GM12878 (cell line): ENCODE measurements around the gene SLC12A3. TPM values are rescaled to one million over a fixed set of nuclear protein-coding genes. Genes with fewer than 3 reads are reported as not detected.

Experiments
- ATAC-seq: fragments of 200-7000 bp; cut with Tn5 transposase; 3 replicates; pipeline ENCODE4 v1.9.1; 2020; ENCODE audit warnings: mild to moderate bottlenecking, moderate library complexity
- BruUV-seq: library from RNA; stranded (reverse); fragments of 400-500 nt; replicated peaks from 2 replicates; lab custom pipeline; 2021; lab: Mats Ljungman, UMichigan
- CTCF ChIA-PET: fragments of 300-600 bp; sonication (Branson Sonifier 250); formaldehyde crosslinking; extraction: SDS; loops from one replicate; lab custom pipeline; 2021; ENCODE audit warnings: inconsistent platforms; lab: Yijun Ruan, JAX
- POLR2A ChIA-PET: fragments of 350-600 bp; formaldehyde crosslinking; extraction: SDS; loops from one replicate; lab custom pipeline; 2021; ENCODE audit warnings: inconsistent platforms; lab: Charles Lee
- RAD21 ChIA-PET: fragments of 300-600 bp; sonication (Branson Sonifier 250); formaldehyde crosslinking; loops from one replicate; lab custom pipeline; 2023; ENCODE audit warnings: antibody characterized with exemption; ENCODE audit not compliant: unreplicated experiment; lab: Charles Lee
- SMC1A ChIA-PET: fragments of 300-600 bp; sonication (Branson Sonifier 250); formaldehyde crosslinking; loops from one replicate; lab custom pipeline; 2023; ENCODE audit not compliant: unreplicated experiment, uncharacterized antibody; lab: Charles Lee
- DNase-seq: peaks from one replicate; pipeline ENCODE4 v3.0.0-alpha.2; 2011; ENCODE audit warnings: low read depth, low spot score
- FAIRE-seq: peaks from 3 replicates; lab custom pipeline; 2011; peaks lifted over from hg19 to GRCh38; lab: Jason Lieb, UNC
- H2AFZ ChIP-seq: 2 replicates; pipeline ENCODE4 v1.6.0; 2011; ENCODE audit warnings: low read depth, low read length, control low read depth; ENCODE audit not compliant: control insufficient read depth
- H3K27ac ChIP-seq: 2 replicates; pipeline ENCODE4 v1.5.1; 2011; ENCODE audit warnings: control low read depth; ENCODE audit not compliant: control insufficient read depth, insufficient read depth
- H3K27me3 ChIP-seq, 2 experiments: replicated peaks in 1 of 2; 2 replicates each; pipeline versions ENCODE4 v1.6.0 to v1.6.1; 2011; ENCODE audit warnings: low read length in 1 of 2; ENCODE audit not compliant: control insufficient read depth in 2 of 2, insufficient read depth in 2 of 2
- H3K36me3 ChIP-seq, 2 experiments: 2 replicates each; pipeline ENCODE4 v1.5.1; 2011; ENCODE audit warnings: low read length in 1 of 2; ENCODE audit not compliant: control insufficient read depth in 2 of 2, insufficient read depth in 2 of 2
- H3K4me1 ChIP-seq: 2 replicates; pipeline ENCODE4 v1.6.1; 2011; ENCODE audit warnings: mild to moderate bottlenecking, low read length, moderate library complexity, mixed read lengths; ENCODE audit not compliant: control insufficient read depth, insufficient read depth
- H3K4me2 ChIP-seq: 2 replicates; pipeline ENCODE4 v1.6.0; 2011; ENCODE audit warnings: control low read depth; ENCODE audit not compliant: control insufficient read depth, insufficient read depth
- H3K4me3 ChIP-seq: fragments of 200-600 bp; sonication (generic); 2 replicates; pipeline ENCODE4 v1.5.1; 2016
- H3K79me2 ChIP-seq: 2 replicates; pipeline ENCODE4 v1.6.0; 2011; ENCODE audit warnings: low read length; ENCODE audit not compliant: control insufficient read depth, insufficient read depth
- H3K9ac ChIP-seq: 2 replicates; pipeline ENCODE4 v1.8.0; 2011; ENCODE audit warnings: low read length, control low read depth, mixed read lengths; ENCODE audit not compliant: control insufficient read depth, insufficient read depth
- H3K9me3 ChIP-seq: replicated peaks from 3 replicates; pipeline ENCODE4 v1.5.1; 2011; ENCODE audit warnings: mild to moderate bottlenecking, low read length; ENCODE audit not compliant: control insufficient read depth, insufficient read depth
- H4K20me1 ChIP-seq: 2 replicates; pipeline ENCODE4 v1.6.0; 2011; ENCODE audit not compliant: control insufficient read depth, insufficient read depth
- BHLHE40 ChIP-seq, 2 experiments: fragments of 450-650 bp in 1 of 2; IDR thresholded peaks; 2 replicates each; pipeline ENCODE4 v1.6.1; 2011 to 2017; ENCODE audit warnings: low read depth in 2 of 2, borderline replicate concordance in 1 of 2, improper control_type of control experiment in 1 of 2, low read length in 1 of 2, mild to moderate bottlenecking in 1 of 2
- BMI1 ChIP-seq: fragments of 450-650 bp; IDR thresholded peaks from 2 replicates; pipeline ENCODE4 v1.6.1; 2016; ENCODE audit warnings: mild to moderate bottlenecking, moderate library complexity, borderline replicate concordance
- CBX3 ChIP-seq: fragments of 200-600 bp; sonication (generic); IDR thresholded peaks from 2 replicates; pipeline ENCODE4 v1.6.1; 2016; ENCODE audit warnings: low read depth, borderline replicate concordance
- EGR1 ChIP-seq, 2 experiments: IDR thresholded peaks; 1 replicate in 1 of 2; 2 replicates in 1 of 2; pipeline ENCODE4 v1.6.1; 2011 to 2012; ENCODE audit warnings: low read depth in 2 of 2, low read length in 2 of 2, borderline replicate concordance in 1 of 2, mild to moderate bottlenecking in 1 of 2, moderate library complexity in 1 of 2
- HDAC6 ChIP-seq: fragments of 200-600 bp; sonication (generic); IDR thresholded peaks from one replicate; pipeline ENCODE4 v1.8.0; 2017; ENCODE audit warnings: antibody characterized with exemption; ENCODE audit not compliant: unreplicated experiment
- IRF4 ChIP-seq: IDR thresholded peaks from 2 replicates; pipeline ENCODE4 v1.6.1; 2011; ENCODE audit warnings: low read depth, low read length
- RUNX3 ChIP-seq: IDR thresholded peaks from 2 replicates; pipeline ENCODE4 v1.6.1; 2012; ENCODE audit warnings: low read length, inconsistent platforms
- SREBF2 ChIP-seq: IDR thresholded peaks from 2 replicates; pipeline ENCODE4 v1.6.1; 2012; ENCODE audit warnings: mild to moderate bottlenecking, low read length
- TCF12 ChIP-seq: IDR thresholded peaks from 2 replicates; pipeline ENCODE4 v1.6.1; 2011; ENCODE audit warnings: low read depth, mild to moderate bottlenecking, low read length
- TCF3 ChIP-seq: IDR thresholded peaks from 2 replicates; pipeline ENCODE4 v1.6.1; 2012; ENCODE audit warnings: low read depth, mild to moderate bottlenecking, low read length, borderline replicate concordance; ENCODE audit not compliant: insufficient read depth
- WRNIP1 ChIP-seq: IDR thresholded peaks from 2 replicates; pipeline ENCODE4 v1.6.1; 2011; ENCODE audit warnings: low read depth, low read length, improper control_type of control experiment, borderline replicate concordance
- YY1 ChIP-seq: IDR thresholded peaks from 2 replicates; pipeline ENCODE4 v1.6.1; 2011; ENCODE audit warnings: low read depth, mild to moderate bottlenecking, low read length
- WGBS: methylation state at CpG from one replicate; pipeline ENCODE4 v1.1.6; 2016; ENCODE audit warnings: low lambda C conversion rate; ENCODE audit not compliant: insufficient replicate concordance, insufficient coverage; ENCODE audit errors: missing lambda C conversion rate; 5-methylcytosine and 5-hydroxymethylcytosine counted together
- in situ Hi-C: fragments of 300-500 bp; cut with MboI; formaldehyde crosslinking; loops from 9 replicates; pipeline ENCODE4 v1.14.3; 2018; ENCODE audit warnings: mixed read lengths
- intact Hi-C: fragments of 100-400 bp; cut with micrococcal nuclease; formaldehyde crosslinking; loops from one replicate; pipeline ENCODE4 v1.14.2; 2022; ENCODE audit not compliant: unreplicated experiment
- polyA plus RNA-seq, 11 experiments: library from polyadenylated mRNA; depleted of rRNA in 4 of 11; unstranded in 6 of 11; stranded (reverse) in 5 of 11; fragments of >200 nt; fragmentation: Nextera tagmentation in 4 of 11; fragmentation: Illumina TruSeq in 1 of 11; extraction: Ambion mirVana in 4 of 11; extraction: Trizol in 1 of 11; gene quantifications; 1 replicate in 1 of 11; 2 replicates in 10 of 11; pipeline versions ENCODE4 v1.2.1 to v1.2.3, GENCODE V29; 2011 to 2016; ENCODE audit warnings: inconsistent platforms in 2 of 11, missing spikeins in 2 of 11, low read depth in 1 of 11
- total RNA-seq, 4 experiments: library from RNA; depleted of rRNA in 3 of 4; stranded (reverse); fragments of >200 nt in 3 of 4; fragmentation: Illumina TruSeq in 1 of 4; extraction: Trizol in 1 of 4; gene quantifications; 2 replicates each; pipeline versions ENCODE4 v1.2.1 to v1.2.3, GENCODE V29; 2013 to 2021
- TF ChIP-seq, protein P1 (sequence below): fragments of 450-650 bp; IDR thresholded peaks from 2 replicates; pipeline ENCODE4 v1.6.1; 2017; ENCODE audit warnings: borderline replicate concordance
- TF ChIP-seq, protein P2 (sequence below): IDR thresholded peaks from 2 replicates; pipeline ENCODE4 v1.6.1; 2012; ENCODE audit warnings: mild to moderate bottlenecking, low read depth, low read length
- TF ChIP-seq, protein P3 (sequence below): IDR thresholded peaks from 2 replicates; pipeline ENCODE4 v1.6.1; 2012; ENCODE audit warnings: low read length, inconsistent platforms

SLC12A3 gene
- total and polyA plus RNA-seq, 10 of the 15 experiments (the other 5 are each of a cell fraction or from before 2014, with no cell fraction given) = 0.05 to 6.3 (median 3.1) TPM

DNA sequence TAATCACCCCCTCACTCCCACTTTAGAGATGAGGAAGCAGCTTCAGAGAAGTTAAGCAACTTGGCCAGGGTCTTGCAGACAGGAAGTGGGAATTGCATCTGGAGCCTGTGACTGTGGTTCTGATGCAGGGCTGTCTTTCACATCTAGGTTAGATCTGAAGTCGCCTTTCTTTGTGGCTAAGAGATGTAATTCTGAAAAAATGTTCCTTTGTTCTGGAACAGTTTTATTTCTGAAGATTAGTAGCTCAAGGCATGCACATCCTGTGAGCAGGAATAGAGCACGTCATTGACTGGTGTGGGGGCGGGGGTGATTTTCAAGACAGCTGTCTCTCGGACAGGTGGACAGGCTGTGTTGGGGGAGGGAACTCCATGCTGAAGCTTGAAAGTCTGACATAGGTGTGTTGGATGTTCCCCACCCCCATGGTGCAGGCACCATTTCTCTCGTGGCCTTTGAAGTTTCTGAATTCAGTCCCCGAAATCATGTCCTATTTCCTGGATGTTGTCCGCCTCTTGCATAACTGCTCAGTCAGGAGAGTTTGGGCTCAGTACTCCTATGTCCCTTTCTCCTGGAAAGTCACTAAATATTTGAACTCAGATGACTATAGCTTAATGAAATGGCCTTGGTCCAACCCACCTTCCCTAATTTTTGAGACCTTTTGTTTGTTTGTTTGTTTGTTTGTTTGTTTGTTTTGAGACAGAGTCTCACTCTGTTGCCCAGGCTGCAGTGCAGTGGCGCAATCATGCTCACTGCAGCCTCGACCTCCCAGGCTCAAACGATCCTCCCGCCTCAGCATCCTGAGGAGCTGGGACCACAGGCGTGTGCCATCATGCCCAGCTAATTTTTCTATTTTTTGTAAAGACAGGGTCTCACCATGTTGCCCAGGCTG is 45.9 kb downstream of the SLC12A3 start:
- ChIA-PET POLR2A (interaction anchor here (0.6 to 13.8 kb wide), 10 partner anchors 10 to 53 kb away, joined by 3 to 306 read pairs (median 4); partner anchors contain the start of gene HERPUD1), CTCF (interaction anchor here (0.9 to 6.2 kb wide), 12 partner anchors 9 to 58 kb away, joined by 3 to 50 read pairs (median 3); partner anchors contain the start of gene SLC12A3), SMC1A (interaction anchor here (1.0 to 6.2 kb wide), 15 partner anchors 10 to 70 kb away, joined by 3 to 26 read pairs (median 6); no protein-coding TSS in a partner anchor), RAD21 (interaction anchor here (0.6 to 4.8 kb wide), 21 partner anchors 9 to 303 kb away, joined by 3 to 25 read pairs (median 5); partner anchors contain the start of genes HERPUD1 and MT2A)
- no peak overlapping the region; the same call in 1 of the 2 replicates for H3K4me3 ChIP-seq
- DNase-seq = no peak
- H3K27me3 ChIP-seq = no peaks in the 10 kb centered on the region
- no peak overlapping the region for H2AFZ ChIP-seq
- whole genome bisulfite sequencing = 33% methylated on average over 12 of the region's 12 CpGs
- FAIRE-seq = peak; percentile 23
- intact Hi-C loops = loop anchor here (2.0 kb wide), 3 partner anchors 22 to 50 kb away; no protein-coding TSS in a partner anchor
- no peaks in the 10 kb centered on the region for H3K36me3 ChIP-seq
- H3K4me1 ChIP-seq = peaks cover 36% of the 10 kb centered on the region
- peak; percentile 63 for ATAC-seq
- no peak overlapping the region for H3K9ac ChIP-seq
- no peaks in the 10 kb centered on the region for H3K79me2 ChIP-seq
- no peaks in the 10 kb centered on the region; the same call in 2 of the 3 replicates for H3K9me3 ChIP-seq
- peak overlapping the region; percentile 43 for H3K4me2 ChIP-seq
- no peaks in the 10 kb centered on the region for H4K20me1 ChIP-seq
- BruUV-seq = no TSS peak
- in situ Hi-C loops = no loop called here
- peak overlapping the region; percentile 34 for H3K27ac ChIP-seq
- no peak for TF ChIP-seq SREBF2
- TF ChIP-seq, protein P1, sequence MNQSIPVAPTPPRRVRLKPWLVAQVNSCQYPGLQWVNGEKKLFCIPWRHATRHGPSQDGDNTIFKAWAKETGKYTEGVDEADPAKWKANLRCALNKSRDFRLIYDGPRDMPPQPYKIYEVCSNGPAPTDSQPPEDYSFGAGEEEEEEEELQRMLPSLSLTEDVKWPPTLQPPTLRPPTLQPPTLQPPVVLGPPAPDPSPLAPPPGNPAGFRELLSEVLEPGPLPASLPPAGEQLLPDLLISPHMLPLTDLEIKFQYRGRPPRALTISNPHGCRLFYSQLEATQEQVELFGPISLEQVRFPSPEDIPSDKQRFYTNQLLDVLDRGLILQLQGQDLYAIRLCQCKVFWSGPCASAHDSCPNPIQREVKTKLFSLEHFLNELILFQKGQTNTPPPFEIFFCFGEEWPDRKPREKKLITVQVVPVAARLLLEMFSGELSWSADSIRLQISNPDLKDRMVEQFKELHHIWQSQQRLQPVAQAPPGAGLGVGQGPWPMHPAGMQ = no peak
- TF ChIP-seq WRNIP1 = no peak
- no peak for TF ChIP-seq HDAC6
- TF ChIP-seq YY1 = 0 out of 2 replicates have a peak, but pooled peaks have one; percentile 19
- TF ChIP-seq, protein P2, sequence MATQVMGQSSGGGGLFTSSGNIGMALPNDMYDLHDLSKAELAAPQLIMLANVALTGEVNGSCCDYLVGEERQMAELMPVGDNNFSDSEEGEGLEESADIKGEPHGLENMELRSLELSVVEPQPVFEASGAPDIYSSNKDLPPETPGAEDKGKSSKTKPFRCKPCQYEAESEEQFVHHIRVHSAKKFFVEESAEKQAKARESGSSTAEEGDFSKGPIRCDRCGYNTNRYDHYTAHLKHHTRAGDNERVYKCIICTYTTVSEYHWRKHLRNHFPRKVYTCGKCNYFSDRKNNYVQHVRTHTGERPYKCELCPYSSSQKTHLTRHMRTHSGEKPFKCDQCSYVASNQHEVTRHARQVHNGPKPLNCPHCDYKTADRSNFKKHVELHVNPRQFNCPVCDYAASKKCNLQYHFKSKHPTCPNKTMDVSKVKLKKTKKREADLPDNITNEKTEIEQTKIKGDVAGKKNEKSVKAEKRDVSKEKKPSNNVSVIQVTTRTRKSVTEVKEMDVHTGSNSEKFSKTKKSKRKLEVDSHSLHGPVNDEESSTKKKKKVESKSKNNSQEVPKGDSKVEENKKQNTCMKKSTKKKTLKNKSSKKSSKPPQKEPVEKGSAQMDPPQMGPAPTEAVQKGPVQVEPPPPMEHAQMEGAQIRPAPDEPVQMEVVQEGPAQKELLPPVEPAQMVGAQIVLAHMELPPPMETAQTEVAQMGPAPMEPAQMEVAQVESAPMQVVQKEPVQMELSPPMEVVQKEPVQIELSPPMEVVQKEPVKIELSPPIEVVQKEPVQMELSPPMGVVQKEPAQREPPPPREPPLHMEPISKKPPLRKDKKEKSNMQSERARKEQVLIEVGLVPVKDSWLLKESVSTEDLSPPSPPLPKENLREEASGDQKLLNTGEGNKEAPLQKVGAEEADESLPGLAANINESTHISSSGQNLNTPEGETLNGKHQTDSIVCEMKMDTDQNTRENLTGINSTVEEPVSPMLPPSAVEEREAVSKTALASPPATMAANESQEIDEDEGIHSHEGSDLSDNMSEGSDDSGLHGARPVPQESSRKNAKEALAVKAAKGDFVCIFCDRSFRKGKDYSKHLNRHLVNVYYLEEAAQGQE = no peak
- TF ChIP-seq BHLHE40 (IDR thresholded peaks at IDR 0.05; ENCODE audit: borderline replicate concordance in 1 of 2, low read depth in 2 of 2, low read length in 1 of 2) = peak; percentile 47 to 56; a peak in 1 of 4 replicates
- TF ChIP-seq, protein P3, sequence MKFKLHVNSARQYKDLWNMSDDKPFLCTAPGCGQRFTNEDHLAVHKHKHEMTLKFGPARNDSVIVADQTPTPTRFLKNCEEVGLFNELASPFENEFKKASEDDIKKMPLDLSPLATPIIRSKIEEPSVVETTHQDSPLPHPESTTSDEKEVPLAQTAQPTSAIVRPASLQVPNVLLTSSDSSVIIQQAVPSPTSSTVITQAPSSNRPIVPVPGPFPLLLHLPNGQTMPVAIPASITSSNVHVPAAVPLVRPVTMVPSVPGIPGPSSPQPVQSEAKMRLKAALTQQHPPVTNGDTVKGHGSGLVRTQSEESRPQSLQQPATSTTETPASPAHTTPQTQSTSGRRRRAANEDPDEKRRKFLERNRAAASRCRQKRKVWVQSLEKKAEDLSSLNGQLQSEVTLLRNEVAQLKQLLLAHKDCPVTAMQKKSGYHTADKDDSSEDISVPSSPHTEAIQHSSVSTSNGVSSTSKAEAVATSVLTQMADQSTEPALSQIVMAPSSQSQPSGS = peak; percentile 69; the same call in 1 of the 2 replicates
- TF ChIP-seq TCF3 = peak; percentile 82; the same call in 1 of the 2 replicates
- TF ChIP-seq IRF4 = peak; percentile 47; the same call in 1 of the 2 replicates
- peak in 1 of 2 experiments; percentile 67; a peak in 2 of 3 replicates for TF ChIP-seq EGR1 (IDR thresholded peaks at IDR 0.05; ENCODE audit: borderline replicate concordance in 1 of 2, low read depth in 2 of 2, low read length in 2 of 2)
- 0 out of 2 replicates have a peak, but pooled peaks have one; percentile 16 for TF ChIP-seq BMI1
- TF ChIP-seq CBX3 = no peak
- TF ChIP-seq RUNX3 = peak; percentile 84
- peak; percentile 98 for TF ChIP-seq TCF12
